Purkinje cell (primary cell): ENCODE measurements around the gene AMMECR1L. TPM values are rescaled to one million over a fixed set of nuclear protein-coding genes. Genes with fewer than 3 reads are reported as not detected.

Experiments used
- polyA plus RNA-seq: library from polyadenylated mRNA; unstranded; fragments of >200 nt; fragmentation: Nextera tagmentation; gene quantifications from 2 replicates; pipeline ENCODE4 v1.2.1, GENCODE V29; 2014

AMMECR1L gene
- 5.0 and 5.2 TPM in 2 replicates for polyA plus RNA-seq

GRCh38 chr2:127885780-127886592 is at the start of gene AMMECR1L:
Gene AMMECR1L, minus strand, starts transcription at chr2:127885956. Its CDS starts 11,722 bp downstream, at chr2:127874234.

Other genes starting within 250 kb of the AMMECR1L start
- gene GPR17, start 239.8 kb downstream of the AMMECR1L start, polyA plus RNA-seq = 0.12 and 0.71 TPM in 2 replicates
- 0.17 and 2.3 TPM in 2 replicates for gene LIMS2, start 210.4 kb downstream of the AMMECR1L start, polyA plus RNA-seq
- 0.64 TPM in 1 of 2 replicates, not detected in the other for gene SFT2D3, start 184.5 kb downstream of the AMMECR1L start, polyA plus RNA-seq
- gene WDR33, start 74.8 kb downstream of the AMMECR1L start, polyA plus RNA-seq = 48.4 and 50.4 TPM in 2 replicates
- gene POLR2D, start 27.8 kb downstream of the AMMECR1L start, polyA plus RNA-seq = 7.7 and 10.2 TPM in 2 replicates
- 5.7 and 6.2 TPM in 2 replicates for gene SAP130, start 142.1 kb upstream of the AMMECR1L start, polyA plus RNA-seq
- gene UGGT1, start 205.2 kb upstream of the AMMECR1L start, polyA plus RNA-seq = 6.9 and 9.8 TPM in 2 replicates